HepG2 (cell line): Measurements from ENCODE around the gene RNASE4. TPM values are rescaled to one million over a fixed set of nuclear protein-coding genes. Genes with fewer than 3 reads are reported as not detected.

Experiments
- AFF4 ChIP-seq: sonication (generic); formaldehyde crosslinking; IDR thresholded peaks from 2 replicates; pipeline ENCODE4 v1.4.0; 2020; ENCODE audit warnings: missing genetic modification reagents
- AKAP8 ChIP-seq: sonication (generic); formaldehyde crosslinking; IDR thresholded peaks from 2 replicates; pipeline ENCODE4 v1.5.1; 2020; ENCODE audit warnings: mild to moderate bottlenecking, missing genetic modification reagents
- CREM ChIP-seq, 2 experiments: sonication (generic) in 1 of 2; formaldehyde crosslinking in 1 of 2; IDR thresholded peaks; 2 replicates each; pipeline versions ENCODE4 v1.4.0 to v1.6.1; 2016 to 2020; ENCODE audit warnings: antibody characterized with exemption in 1 of 2, mild to moderate bottlenecking in 1 of 2, missing genetic modification reagents in 1 of 2
- HMGXB3 ChIP-seq: sonication (generic); formaldehyde crosslinking; IDR thresholded peaks from 2 replicates; pipeline ENCODE4 v1.4.0; 2020; ENCODE audit warnings: missing genetic modification reagents, borderline replicate concordance
- HMGXB4 ChIP-seq, 2 experiments: sonication (generic) in 1 of 2; formaldehyde crosslinking in 1 of 2; IDR thresholded peaks; 2 replicates each; pipeline versions ENCODE4 v1.4.0 to v1.6.1; 2018 to 2020; ENCODE audit warnings: missing genetic modification reagents in 2 of 2, borderline replicate concordance in 1 of 2, low read depth in 1 of 2, mild to moderate bottlenecking in 1 of 2, missing biosample characterization in 1 of 2
- HOXD1 ChIP-seq: sonication (generic); formaldehyde crosslinking; IDR thresholded peaks from 2 replicates; pipeline ENCODE4 v1.5.0; 2020; ENCODE audit warnings: missing genetic modification reagents
- MEF2D ChIP-seq: sonication (generic); formaldehyde crosslinking; IDR thresholded peaks from 2 replicates; pipeline ENCODE4 v1.5.1; 2020; ENCODE audit warnings: mild to moderate bottlenecking, missing genetic modification reagents
- ONECUT2 ChIP-seq: sonication (generic); formaldehyde crosslinking; IDR thresholded peaks from 2 replicates; pipeline ENCODE4 v1.4.0; 2020; ENCODE audit warnings: missing genetic modification reagents
- PHB2 ChIP-seq: fragments of 450-650 bp; IDR thresholded peaks from 2 replicates; pipeline ENCODE4 v1.6.1; 2018; ENCODE audit not compliant: partially characterized antibody
- RFX5 ChIP-seq: IDR thresholded peaks from 2 replicates; pipeline ENCODE4 v1.6.1; 2011; ENCODE audit warnings: low read depth, low read length, improper control_type of control experiment
- ZNF367 ChIP-seq: sonication (generic); formaldehyde crosslinking; IDR thresholded peaks from 2 replicates; pipeline ENCODE4 v1.4.0; 2020; ENCODE audit warnings: missing genetic modification reagents, borderline replicate concordance
- polyA plus RNA-seq, 8 experiments: library from polyadenylated mRNA; depleted of rRNA in 3 of 8; stranded (reverse) in 7 of 8; unstranded in 1 of 8; fragments of >200 nt; fragmentation: Illumina TruSeq in 4 of 8; extraction: Trizol in 4 of 8; gene quantifications; 2 replicates each; pipeline versions ENCODE4 v1.2.1 to v1.2.3, GENCODE V29; 2011 to 2016; ENCODE audit warnings: low read depth in 4 of 8, missing spikeins in 1 of 8, mixed read lengths in 1 of 8; ENCODE audit not compliant: insufficient read depth in 1 of 8
- total RNA-seq, 5 experiments: library from RNA; depleted of rRNA; stranded (reverse); fragments of >200 nt; fragmentation: Illumina TruSeq; extraction: Trizol; gene quantifications; 2 replicates each; pipeline ENCODE4 v1.2.3, GENCODE V29; 2016; ENCODE audit warnings: low read depth in 1 of 5
- TF ChIP-seq, protein P1 (sequence below): sonication (generic); formaldehyde crosslinking; IDR thresholded peaks from 2 replicates; pipeline ENCODE4 v1.4.0; 2020; ENCODE audit warnings: missing genetic modification reagents
- TF ChIP-seq, protein P2 (sequence below): sonication (generic); formaldehyde crosslinking; IDR thresholded peaks from 2 replicates; pipeline ENCODE4 v1.4.0; 2020; ENCODE audit warnings: missing genetic modification reagents, mild to moderate bottlenecking, borderline replicate concordance

Gene RNASE4
- total and polyA plus RNA-seq, 2 of the 13 experiments (the other 11 are each of a cell fraction or from before 2014, with no cell fraction given) = 109 to 983 TPM

GRCh38 chr14:20681348-20682126 lies 2.8 kb upstream of the RNASE4 start (continued):
- TF ChIP-seq HMGXB3 (CRISPR knock-in tag) = no peak
- TF ChIP-seq, protein P1, sequence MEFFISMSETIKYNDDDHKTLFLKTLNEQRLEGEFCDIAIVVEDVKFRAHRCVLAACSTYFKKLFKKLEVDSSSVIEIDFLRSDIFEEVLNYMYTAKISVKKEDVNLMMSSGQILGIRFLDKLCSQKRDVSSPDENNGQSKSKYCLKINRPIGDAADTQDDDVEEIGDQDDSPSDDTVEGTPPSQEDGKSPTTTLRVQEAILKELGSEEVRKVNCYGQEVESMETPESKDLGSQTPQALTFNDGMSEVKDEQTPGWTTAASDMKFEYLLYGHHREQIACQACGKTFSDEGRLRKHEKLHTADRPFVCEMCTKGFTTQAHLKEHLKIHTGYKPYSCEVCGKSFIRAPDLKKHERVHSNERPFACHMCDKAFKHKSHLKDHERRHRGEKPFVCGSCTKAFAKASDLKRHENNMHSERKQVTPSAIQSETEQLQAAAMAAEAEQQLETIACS (CRISPR knock-in tag) = no peak
- TF ChIP-seq, protein P2, sequence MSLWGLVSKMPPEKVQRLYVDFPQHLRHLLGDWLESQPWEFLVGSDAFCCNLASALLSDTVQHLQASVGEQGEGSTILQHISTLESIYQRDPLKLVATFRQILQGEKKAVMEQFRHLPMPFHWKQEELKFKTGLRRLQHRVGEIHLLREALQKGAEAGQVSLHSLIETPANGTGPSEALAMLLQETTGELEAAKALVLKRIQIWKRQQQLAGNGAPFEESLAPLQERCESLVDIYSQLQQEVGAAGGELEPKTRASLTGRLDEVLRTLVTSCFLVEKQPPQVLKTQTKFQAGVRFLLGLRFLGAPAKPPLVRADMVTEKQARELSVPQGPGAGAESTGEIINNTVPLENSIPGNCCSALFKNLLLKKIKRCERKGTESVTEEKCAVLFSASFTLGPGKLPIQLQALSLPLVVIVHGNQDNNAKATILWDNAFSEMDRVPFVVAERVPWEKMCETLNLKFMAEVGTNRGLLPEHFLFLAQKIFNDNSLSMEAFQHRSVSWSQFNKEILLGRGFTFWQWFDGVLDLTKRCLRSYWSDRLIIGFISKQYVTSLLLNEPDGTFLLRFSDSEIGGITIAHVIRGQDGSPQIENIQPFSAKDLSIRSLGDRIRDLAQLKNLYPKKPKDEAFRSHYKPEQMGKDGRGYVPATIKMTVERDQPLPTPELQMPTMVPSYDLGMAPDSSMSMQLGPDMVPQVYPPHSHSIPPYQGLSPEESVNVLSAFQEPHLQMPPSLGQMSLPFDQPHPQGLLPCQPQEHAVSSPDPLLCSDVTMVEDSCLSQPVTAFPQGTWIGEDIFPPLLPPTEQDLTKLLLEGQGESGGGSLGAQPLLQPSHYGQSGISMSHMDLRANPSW = no peak; the same call in 1 of the 2 replicates
- TF ChIP-seq RFX5 = peak; percentile 72; the same call in 1 of the 2 replicates
- TF ChIP-seq CREM (IDR thresholded peaks at IDR 0.05) = no peak; the same call in 1 of the 2 replicates
- TF ChIP-seq CREM (CRISPR knock-in tag; IDR thresholded peaks at IDR 0.05) = no peak
- TF ChIP-seq ZNF367 = no peak
- TF ChIP-seq HOXD1 = peak; percentile 62
- peak; percentile 99 to 100 for TF ChIP-seq HMGXB4 (CRISPR knock-in tag; IDR thresholded peaks at IDR 0.05; ENCODE audit: borderline replicate concordance in 1 of 2, low read depth in 1 of 2)
- TF ChIP-seq AFF4 (CRISPR knock-in tag) = no peak
- no peak; the same call in 1 of the 2 replicates for TF ChIP-seq MEF2D (CRISPR knock-in tag)
- TF ChIP-seq AKAP8 (CRISPR knock-in tag) = no peak
- no peak for TF ChIP-seq PHB2
- 0 out of 2 replicates have a peak, but pooled peaks have one; percentile 11 for TF ChIP-seq ONECUT2 (CRISPR knock-in tag)
